GM21515 (cell line): ENCODE data around the gene CHCHD6.

Source experiments
- ATAC-seq: cut with Tn5 transposase; IDR thresholded peaks from one replicate; pipeline ENCODE4 v1.9.1; 2021; ENCODE audit not compliant: unreplicated experiment

The CHCHD6 gene

DNA sequence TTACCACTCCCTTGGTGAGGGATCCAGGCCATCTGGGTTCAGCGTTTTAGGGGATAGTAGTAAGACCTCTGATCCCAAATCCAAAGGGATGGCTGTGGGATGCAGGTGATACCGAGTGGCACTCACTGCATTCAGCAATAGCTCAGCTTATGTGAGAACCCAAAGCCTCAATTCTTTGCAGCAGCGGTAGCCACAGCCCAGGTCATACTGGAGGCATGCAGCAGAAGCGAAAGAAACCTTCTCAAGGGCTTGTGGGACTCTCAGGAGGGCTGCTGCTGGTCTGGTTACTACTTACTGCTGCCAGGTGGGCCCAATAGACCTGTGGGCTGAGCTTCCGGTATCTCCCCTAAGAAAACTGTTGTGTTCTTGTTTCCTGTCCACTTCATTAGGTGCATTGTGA, 38.0 kb downstream of the CHCHD6 start:
- ATAC-seq, result no peak

DNA sequence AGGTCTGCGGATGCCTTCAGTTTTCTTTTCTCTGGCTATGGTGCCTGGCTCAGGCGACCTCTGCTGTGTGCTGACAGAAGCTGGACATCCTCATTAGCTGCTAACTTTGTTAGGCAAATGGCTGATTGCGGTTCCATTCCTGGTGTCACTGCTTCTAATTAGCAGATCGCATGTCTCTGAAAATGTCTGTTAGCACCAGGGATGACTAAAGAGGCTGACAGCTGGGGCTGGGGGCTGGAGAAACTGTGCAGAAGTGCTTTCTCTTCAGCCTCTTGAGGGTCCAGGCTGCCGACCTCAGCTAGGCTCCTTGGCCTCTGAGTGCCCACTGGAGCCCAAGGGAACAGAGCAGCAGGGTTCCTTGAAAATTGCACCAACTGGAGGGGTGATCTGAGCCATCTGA, 39.3 kb downstream of the CHCHD6 start:
- no peak for ATAC-seq

DNA sequence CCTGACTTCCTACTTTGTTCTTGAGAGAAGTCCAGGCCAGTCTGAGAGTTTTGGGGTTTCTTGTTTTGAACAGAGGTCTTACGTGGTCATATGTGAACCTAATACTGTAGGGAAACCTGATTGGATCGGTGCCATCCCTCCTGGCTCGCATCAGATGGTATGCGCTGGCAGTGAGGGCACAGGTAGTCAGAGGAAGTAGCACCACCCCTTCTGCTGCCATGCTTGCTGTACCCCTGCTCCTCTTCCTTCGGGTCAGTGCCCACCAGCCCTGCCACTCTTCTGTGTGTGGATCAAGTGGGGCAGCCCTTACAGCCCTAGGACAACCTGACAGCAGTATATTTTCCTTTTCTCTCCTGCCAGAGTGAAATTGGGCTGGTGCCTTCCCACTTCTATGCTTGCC, 39.7 kb downstream of the CHCHD6 start:
- ATAC-seq, result no peak

DNA sequence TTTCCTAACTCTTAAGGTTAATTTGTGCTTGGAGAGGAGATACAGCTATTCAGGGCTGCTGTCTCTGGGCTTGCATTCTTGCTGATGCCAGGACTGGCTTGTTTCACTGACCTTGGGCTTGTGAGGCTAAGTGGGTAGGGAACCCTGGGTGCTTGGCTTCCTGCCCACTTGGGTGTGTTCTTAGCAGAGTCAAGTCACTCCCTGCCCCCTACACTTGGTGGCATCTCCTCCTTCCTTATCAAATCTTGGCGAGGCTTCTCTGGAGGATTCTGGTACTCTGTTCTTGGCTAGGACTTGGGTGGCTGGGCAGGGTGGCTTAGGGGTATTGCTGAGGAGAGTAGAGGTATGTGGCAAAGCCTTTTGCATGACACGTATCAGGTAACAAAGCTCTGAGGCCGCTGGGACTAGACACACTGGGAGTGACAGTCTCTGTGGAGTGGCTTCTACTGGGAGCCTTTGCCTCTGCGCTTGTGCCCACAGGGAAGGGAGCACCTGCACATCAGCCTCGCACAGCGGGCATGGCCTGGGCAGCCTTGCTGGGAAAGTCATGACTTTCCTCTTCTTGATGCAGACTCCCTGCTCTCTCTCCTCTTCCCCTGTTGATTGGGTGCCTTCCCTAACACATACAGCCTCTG, 41.8 kb downstream of the CHCHD6 start:
- no peak for ATAC-seq

DNA sequence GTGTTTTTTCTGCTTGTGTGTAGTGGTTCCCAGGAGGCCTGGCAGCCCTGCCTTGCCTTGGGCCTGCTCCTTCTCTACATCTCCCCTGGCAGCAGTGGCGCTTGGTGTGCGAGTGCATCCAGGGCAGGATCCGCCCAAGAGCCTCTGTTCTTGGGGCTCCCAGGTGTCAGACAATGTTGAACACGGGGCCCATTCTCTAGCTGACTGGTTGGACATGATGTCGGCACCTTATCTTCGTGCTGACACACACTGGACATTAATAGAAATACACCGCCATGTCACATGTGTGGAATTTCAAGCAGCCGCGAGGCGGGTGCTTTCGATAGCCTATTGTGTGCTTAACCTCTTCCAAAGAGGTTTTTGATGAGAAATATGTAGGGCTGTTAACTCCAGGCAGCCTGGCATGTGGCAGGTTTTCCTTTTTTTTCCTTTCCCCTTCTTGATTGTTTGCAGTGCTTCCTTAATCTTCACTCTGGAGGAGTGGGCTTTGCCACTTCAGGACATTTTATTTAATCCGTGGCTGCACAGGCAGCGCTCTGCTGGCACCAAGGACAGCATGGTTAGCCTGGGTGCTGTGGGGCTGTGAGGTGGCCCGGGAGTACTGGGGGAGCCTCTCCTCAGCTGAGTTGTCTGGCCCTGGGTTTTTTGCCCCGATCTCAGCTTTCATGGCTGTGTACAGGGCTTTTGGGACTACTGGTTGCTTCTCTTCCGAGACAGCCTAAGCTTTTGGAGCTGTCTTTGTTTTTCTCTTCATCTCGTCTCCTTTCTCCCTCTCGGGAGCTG, 42.5 kb downstream of the CHCHD6 start:
- ATAC-seq, result no peak

DNA sequence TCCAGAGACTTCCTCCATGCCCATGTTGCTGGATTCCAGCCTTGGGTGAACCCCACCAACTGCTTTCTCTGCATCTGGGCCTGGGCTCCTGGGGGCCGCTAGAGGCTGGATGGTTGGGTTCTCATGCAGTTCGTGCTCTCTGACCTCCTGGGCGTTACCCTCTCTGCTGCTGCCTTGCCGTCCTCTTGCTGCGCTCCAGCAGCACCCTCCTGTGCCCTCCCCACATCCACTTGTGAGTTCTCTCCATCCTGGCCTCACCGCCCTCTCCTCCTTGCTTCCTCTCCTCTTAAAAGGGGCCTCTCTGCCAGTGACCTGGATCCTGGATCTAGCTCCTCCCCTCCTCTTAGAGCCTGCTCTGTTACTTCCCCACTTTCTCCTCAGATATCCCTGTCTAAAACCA, 43.7 kb downstream of the CHCHD6 start:
- ATAC-seq, result no peak

DNA sequence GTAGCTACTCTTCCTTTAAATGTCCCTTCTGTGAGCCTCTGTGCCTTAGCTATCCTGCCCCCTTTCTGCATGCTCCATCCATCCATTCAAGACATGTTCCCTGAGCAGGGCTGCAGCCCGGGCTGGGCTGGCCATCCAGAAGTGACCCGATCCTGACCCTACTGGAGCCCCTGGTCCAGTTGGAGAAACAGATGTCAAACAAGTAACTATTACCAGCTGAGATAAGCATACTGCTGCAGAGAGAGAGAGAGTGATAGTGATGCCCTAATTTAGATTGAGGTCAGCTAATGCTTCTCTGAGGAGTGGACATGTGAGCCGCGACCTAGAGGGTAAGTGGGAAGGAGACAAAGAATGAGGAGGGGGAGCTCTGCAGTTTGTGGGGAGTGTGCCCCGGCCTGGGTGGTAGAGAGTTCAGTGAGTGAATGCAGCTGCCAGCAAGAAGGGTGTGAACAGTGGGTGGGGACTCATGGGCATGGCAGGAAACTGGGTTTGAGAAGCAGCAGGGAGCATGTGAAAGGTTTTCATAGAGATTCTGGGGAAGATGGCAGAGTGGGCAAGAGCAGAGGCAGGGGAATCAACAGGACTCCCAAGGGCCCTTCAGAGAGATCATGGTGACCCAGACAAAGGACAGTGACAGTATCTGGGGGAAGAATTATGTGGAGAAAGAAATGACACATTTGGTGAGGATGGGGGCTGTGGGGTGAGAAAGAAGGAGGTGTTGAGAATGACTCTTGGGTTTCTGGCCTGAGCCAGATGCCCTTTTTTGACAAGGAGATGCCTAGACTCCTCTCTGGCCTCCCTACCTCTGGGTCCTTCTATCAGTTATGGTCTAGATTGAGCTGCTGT, 44.9 kb downstream of the CHCHD6 start:
- no peak for ATAC-seq

DNA sequence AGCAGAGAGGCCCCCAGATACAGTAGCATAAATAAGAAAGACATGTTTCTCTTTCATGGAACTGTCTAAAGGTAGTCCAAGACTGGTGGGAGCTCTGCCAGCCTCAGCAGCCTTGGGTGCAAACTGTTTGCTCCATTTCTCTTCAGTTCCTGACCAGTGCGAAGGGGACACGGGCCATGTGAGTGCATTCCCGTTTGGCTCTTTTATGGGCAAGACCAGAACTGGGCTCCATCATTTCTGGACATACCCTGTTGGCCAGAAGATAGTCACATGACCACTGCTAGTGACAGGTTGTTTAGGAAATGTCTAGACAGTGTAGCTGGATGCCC, 45.5 kb downstream of the CHCHD6 start:
- ATAC-seq, result no peak

DNA sequence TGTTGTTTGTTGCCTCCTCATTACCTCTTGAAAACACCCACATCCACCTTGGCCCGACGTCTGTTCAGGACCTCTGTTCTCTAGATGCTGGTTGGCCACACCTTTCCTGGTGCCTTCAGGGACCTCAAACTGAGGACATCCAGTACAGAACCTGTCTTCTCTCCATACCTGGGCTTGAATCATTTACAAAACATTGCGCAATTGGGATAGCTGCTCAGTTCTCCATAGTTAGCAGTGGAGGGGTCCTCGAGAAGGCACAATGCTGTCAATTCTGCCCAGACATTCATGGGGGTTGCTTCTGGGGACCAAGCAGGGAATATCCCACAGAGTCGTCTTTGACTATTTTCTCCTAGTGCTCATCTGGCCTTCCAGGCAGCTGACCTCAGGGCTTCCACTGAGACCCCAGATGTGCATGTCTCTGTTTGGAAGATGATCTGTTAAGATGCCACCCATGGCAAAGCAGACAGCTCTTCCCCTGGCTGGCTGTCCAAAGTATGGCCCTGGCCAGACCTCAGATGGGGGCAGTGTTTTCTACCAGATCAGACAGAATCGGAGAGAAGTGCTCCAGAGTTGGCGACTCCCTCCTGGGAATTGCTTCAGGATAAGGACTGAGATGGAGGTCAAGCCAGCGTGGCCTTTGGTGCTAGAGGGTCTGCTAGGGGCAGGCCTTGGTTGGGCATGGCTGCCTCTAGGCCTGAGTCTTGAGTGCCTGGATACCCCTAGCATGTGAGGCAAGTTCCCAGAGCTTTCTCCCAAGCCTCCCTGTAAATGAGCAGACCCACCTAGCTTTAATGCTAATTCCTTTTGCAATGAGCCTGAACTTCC, 46.1 kb downstream of the CHCHD6 start:
- ATAC-seq, result no peak

DNA sequence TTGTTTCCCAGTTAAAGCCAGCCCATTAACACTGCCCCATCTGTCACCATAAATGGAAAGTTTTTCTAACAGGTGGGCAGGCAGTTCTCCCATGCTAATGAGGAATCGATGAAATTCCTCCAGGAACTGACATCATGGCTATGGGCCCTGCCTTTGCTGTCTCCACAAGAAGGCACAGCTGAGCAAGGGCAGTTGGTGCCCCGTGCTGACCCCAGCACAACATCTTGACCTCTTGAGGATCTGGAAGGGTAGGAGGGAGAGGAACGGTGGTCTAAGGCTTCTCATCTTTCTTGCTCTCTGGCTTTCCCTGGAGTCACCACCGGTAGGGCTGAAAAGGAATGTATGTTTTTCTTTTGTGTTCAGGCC, 46.7 kb downstream of the CHCHD6 start:
- no peak for ATAC-seq

DNA sequence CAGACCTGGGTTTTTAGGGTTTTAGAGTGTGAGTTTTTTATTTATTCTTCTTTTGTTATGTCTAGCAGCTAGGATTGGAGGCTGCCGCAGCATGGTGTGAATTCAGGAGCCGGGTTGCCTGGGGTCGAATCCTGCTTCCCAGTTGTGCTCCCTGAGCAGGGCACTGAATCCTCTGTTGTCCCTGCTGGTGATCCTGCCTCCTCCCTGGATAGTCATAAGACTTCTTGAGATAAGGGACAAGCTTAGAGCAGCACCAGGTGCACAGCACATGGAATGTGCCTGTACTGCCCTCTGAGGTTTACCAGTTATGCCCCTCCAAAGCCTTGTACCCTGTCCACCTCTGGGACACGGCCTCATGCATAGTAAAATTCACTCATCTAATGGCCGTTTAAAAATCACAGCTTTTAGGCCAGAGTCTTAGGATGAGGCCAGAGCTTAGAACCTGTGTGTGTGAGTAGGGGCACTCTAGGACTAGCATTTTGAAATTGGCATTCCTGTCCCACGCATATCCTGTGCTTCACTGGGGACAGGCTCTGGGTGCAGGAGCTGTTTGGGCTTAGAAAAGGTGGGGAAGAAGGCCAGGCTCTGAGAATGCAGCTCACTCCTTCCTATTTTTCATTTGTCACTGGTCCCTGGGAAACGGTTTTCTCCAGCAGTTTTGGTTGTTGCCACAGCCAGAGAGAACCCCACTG, 47.7 kb downstream of the CHCHD6 start:
- ATAC-seq, result no peak

DNA sequence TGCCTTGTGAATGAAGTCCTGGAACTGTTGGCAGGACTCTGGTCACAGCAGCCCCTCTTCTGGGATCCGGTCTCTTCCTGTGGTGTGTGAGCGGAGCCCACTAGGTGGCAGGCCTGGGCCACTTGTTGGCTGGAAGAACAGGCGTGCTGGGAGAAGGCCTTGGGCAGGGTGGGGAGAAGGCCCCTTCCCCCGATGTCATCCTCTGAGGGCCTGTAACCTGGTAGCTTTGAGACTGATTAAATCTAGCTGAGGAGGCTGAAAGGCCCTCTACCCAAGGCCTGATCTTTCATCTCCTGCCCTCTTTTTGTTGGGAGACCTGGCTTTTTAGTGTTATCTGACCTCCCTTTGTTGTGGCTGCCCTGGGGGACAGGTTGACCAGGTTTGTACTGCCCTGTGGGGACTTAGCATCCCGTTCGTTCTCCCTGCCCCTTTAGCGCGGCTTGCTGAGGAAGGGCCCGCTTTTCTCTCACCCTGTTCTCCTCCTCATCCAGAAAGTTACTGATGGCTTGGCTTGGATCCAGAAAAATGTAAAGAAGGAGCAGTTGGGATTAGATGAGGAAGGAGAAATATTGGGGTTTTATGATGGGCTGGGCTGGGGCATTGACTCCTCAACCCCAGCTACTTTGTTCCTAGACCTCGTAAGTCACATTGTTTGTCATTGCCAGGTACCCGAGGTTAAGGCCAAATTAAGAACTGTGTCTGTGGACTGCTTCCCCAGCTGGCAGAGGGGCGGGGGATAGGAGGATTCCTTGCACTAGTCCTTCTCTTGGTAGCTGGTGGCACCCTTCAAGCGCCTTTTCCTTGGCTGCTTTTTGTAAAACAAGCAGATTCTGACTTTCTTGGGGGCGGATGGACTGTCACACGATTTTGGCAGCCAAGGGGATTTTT, 48.5 kb downstream of the CHCHD6 start:
- peak; percentile 69 for ATAC-seq

DNA sequence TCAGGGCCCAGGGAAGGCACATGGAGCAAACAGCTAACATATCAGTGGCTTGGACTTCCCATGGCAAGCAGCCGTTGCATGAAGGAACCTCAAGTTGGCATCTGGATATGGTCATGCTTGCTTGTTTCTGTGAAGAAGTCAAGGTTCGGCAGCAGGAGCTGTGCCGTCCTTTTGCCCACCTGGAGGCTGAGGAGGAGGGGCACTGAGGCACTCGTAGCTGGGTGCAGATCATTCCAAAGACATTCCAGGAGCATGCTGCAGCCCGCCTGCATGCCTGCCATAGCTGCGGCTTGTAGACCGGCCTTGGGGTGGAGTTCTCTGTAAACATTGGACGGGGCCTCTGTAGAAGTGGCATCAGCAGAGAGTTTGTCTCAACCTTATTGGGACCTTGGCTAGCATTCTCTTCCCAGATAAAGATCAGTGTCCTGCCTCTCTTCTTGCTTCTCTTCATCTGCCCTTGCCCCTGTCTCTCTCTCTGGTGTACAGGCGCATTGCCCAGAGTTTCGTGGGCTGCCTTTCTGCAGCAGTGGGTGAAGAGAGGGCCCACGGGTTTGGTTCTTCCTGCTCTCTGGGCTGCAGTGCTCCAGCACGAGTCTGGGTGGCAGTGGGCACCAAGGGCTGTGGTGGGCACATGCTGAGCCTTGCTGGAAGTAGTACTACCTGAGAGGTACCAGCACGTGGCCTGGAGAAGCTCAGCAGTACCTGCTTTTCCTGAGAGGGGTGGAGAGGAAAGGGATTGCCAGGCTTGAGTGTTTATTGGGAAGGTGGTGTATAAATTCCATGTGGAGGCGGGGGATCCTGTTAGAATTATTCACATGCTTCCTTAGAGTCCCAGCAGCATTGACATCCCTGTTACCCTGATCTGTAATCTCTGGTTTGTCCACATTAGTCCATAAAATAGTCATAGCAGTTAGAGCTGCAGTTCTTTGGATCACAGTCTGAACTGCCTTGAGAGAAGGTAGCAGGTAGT, 49.4 kb downstream of the CHCHD6 start:
- no peak for ATAC-seq

DNA sequence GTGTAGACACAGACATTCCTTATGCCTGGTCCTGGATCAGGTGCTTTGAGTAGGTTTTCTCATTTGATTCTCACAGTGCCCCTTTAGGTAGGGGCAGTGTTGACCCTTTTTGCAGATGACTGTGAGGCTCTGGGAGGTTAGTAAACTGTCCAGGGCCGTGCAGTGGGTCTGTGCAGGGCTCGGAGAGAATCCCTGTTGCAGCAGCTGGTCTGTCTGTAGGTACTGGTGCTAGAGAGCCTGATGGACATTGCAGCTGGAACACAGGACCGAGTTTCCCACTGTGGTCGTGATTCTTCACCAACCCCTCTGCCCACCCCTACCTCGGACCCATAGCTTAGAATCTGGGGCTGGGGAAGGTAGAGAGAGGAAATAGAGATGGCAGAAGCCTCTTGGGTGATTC, 51.8 kb downstream of the CHCHD6 start:
- ATAC-seq, result no peak

DNA sequence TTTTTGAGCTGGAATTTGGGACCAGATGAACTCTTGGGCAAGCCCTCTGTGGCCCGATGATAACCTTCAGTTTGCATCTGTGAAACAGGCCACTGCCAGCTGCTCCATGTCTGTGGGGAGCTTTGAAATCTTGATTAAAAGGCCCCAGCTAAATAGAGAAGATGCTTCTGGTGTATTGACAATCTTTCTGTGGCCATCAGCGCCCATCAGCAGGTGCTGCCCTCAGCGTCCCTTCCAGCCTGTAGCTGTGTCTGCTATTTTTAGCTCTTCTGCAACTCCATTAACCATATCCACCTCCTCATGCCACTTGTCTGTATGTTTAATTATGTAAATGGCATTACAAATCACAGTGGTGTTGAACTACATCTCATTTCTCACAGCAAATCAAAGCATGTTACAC, 54.0 kb downstream of the CHCHD6 start:
- no peak for ATAC-seq

DNA sequence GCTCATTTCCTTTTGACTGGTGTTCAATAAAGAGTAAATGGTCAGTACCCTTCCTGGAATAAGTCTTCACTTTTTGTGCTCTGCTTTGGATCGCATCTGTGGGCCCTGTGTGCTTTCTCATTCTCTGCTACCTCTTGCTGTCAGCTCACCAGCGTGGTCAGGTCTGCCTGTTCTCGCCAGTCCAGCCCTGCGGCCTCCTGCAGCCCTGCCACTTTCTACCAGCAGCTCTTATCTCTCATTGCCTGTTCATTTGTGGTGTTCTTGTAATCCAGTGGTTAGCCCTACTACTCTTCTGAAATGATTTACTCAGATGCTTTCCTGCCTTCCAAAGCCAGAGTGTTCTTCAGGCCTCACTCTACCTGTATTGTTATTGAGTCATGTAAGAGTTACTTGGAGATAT, 54.8 kb downstream of the CHCHD6 start:
- ATAC-seq, result no peak

DNA sequence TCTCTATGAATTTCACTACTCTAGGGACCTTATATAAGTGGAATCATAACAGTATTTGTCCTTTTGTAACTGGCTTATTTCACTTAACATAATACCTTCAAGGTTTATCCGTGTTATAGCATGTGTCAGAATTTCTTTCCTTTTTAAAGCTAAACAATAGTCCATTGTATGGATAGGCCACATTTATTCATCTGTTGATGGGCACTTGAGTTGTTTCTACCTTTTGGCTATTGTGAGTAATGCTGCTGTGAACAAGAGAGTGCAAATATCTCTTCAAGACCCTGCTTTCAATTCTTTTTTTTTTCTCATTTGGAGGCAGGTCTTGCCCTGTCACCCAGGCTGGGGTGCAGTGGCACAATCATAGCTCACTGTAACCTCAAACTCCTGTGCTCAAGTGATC, 56.5 kb downstream of the CHCHD6 start:
- ATAC-seq, result no peak

DNA sequence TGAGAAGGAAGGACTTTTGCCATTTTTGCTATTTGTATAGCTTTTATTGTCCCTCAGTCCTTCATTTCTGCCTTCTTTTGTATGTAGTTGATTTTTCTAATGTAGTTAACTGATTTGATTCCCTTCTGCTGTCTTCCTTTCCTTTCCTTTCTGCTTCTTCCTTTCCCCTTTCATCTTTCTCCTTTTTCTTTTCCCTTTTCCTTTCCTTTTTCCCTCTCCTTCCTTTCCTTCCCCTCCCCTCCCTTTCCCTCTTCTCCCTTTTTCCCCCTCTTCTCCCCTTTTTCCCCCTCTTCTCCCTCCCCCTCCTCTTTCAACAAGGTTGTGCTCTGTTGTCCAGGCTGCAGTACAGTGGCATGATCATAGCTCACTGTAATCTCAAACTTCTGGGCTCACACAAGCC, 59.0 kb downstream of the CHCHD6 start:
- no peak for ATAC-seq
